HUDEP-2 (cell line): ENCODE data around the gene SPOCK1.

ENCODE experiments used
- DNase-seq, 76 experiments: peaks; one replicate each; lab custom pipeline; 2025; ENCODE audit not compliant: unreplicated experiment in 76 of 76; lab: John Stamatoyannopoulos, UW

The SPOCK1 gene

GRCh38 chr5:137179203-137179602 is 319.9 kb downstream of the SPOCK1 start:
- no peak for DNase-seq

GRCh38 chr5:137176609-137177008 is 322.5 kb downstream of the SPOCK1 start:
- no peak for DNase-seq

DNA sequence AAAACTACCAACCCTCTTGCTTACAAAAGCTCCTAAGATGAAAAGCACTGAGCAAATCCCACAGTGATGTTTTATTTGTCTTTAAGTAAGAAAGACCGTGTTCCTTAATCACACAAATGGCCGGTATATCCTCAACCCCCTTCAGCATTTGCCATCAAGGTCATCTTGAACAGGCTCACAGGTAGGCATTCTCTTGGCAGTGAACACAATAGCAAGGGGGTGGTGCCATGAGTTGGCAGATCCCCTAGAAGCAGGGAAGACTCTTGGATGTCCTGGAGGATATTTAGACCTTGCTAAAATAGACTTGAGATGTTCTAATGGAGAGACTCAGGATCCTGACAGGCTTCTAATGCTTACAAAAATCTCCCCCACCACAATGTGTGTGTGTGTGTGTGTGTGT is 323.0 kb downstream of the SPOCK1 start:
- no peak for DNase-seq

DNA sequence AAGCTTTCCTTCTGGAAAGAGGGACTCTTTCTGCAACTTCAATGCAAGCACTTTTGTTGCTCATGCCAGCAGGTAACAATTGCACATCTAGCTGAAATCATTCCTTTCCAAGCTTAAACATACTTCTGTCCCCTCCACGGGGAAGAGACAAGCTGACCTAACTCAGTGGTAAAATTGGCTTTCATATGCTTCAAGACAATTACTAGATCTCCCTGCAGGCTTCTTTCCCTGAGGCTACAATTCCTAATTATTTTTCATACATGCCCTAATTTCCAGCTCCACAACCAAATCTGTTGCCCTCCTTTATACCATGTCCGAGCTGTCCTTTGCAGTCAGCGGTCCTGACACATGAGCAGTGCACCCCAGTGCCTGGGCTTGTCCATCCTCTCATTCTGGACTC is 324.9 kb downstream of the SPOCK1 start:
- no peak for DNase-seq

DNA sequence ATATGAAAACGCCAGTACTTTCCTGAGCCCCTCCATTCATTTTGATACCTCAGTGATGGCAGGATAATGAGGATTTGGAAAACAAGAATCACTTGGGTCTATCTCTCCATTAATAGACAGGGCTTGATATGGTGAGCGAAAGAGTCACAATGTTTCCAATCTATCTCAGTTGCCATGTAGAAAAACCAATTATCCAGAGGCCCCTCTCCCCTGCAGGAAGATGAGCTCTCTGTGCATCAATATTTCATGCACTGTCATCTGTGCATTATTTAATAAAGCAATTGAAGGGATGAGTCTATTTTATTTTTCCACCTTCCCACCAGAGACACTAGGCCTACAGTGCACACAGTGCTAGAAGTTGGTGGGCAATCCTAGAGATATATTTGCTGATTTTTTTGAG is 326.9 kb downstream of the SPOCK1 start:
- DNase-seq = no peak

DNA sequence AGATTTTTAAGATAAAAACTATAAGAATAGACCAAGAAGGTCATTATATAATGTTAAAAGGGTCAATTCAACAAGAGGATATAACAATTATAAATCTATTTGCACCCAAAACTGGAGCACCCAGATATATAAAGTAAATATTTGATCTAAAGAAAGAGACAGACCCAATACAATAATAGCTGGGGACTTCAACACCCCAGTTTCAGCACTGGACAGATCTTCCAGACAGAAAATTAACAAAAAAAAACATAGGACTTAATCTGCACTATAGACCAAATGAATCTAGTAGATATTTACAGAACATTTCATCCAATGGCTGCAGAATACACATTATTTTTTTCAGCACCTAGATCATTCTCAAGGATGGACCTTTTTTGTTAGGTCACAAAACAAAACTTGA is 331.9 kb downstream of the SPOCK1 start:
- DNase-seq = no peak

GRCh38 chr5:137164961-137165360 is 334.2 kb downstream of the SPOCK1 start:
- DNase-seq = no peak

GRCh38 chr5:137164536-137164935 is 334.6 kb downstream of the SPOCK1 start:
- no peak for DNase-seq

DNA sequence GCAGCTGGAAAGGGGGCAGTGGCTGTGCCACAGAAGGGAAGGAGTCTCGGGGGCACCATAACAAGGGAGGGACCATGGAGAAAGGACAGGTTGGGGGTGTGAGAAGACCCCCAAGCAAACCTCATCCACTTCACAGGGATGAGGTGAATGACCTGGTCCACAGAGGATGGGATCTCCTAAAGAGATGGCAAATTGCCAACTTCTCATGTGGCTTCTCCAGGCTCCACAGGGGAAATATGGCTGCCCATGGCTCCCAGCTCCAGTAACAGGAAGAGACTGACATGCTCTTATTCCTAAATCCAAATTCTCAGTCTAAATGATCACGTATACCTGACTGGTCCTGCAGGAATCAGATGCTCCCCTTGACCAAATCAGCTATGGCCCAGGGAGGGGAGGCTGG is 340.4 kb downstream of the SPOCK1 start:
- DNase-seq = no peak

DNA sequence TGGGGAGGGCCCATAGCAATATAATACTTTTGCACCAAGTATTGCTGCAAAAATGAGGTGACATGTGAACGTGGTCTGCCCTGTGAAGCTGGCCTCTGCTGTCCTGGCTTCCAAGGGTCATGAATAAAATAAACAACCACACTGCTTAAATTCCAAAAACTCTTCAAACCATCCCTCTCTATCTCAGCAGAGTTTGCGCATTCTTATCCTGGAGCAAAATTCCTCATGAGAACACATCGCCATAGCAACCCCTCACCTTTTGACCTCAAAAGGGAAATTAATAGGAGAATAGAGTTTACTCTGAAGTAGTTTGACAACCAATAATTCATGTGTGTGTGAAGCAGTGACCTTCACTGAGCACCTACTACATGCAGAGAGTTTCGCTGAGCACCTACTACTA is 342.9 kb downstream of the SPOCK1 start:
- no peak for DNase-seq

DNA sequence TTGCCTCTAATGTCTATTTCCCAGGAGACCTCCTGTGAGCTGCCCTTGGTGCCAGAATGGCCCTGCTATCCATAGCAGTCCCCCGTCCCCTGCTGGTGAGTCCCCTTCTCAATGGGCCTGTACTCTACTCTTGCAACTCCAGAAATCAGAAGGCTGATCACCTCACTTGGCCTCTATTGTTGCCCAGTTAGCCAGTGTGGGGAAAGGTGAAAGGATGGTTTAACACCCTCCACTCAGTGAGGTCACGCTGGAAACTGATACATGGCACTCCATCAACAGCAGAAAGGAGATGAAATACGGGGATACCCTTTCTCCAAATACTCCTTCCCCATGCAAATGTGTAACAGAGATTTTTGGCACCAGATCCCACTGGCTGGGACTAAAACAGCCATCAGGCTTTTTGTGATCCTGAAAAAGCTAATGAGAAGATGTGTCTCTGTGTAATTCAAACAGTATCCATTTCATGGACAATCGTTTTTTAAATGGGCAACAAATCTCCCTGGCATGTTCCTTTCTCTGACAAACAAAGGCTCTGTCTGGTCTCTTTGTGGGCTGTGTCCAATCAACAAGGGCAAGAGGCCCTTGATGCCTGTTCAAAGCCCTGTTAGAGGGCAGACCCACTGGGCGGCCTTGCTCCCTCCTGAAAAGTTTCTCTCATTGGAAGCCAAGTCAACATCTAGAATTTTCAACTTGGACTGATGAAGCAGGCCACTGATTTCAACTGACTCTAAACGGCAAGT is 343.7 kb downstream of the SPOCK1 start:
- DNase-seq = no peak

DNA sequence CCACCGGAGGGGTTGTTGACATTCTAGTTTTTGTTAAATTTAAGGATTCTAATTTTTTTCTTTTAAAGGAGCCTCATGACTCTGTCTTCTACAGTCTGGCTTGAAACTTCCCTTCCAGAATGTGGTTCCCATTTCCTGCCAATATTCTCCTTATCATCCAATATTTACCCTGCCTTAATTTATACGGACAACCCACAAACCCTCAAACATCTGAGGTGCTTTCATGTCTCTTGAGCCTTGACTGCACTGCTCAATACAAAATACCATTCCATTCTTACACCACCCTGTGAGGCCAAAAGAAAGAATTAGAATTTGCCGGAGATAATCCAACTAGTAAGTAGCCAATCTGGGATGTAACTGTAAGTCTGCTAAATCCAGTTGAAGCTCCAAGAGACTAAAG is 346.5 kb downstream of the SPOCK1 start:
- DNase-seq = no peak

- no peak for DNase-seq
Measured at GRCh38 chr5:137148655-137149054, 350.5 kb downstream of the SPOCK1 start.

DNA sequence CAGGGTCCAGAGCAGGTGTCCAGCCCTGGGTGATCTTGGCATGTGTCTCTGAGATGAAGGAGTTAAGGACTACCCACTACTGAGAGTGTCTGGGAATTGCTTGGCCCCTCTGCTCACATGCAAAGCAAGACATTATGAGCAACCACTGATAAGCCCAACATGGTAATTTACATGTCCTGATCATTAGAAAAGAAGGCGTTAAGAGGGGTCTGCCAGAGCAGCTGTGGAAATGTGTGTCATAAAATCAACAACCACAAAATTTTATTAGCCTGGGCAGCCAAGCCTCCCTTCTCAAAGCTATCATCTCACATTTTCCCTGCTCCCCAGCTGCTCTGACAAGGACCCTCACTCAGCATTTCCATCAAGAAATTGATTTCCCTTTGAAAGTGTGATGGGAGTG is 351.0 kb downstream of the SPOCK1 start:
- DNase-seq = no peak

DNA sequence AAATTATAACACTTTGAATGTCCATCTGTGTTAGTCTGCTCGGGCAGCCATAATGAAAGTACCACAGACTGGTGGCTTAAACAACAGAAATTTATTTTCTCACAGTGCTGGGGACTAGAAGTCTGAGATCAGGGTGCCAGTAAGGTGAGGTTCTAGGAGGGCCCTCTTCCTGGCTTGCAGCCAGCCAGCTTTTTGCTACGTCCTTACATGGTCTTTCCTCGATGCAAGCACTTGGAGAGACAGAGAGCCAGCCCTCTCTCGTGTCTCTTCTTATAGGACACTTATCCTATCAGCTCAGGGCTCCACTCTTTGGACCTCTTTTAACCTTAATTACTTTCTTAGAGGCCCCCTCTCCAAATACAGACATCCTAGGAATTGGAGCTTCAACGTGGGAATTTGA is 351.8 kb downstream of the SPOCK1 start:
- DNase-seq = no peak

DNA sequence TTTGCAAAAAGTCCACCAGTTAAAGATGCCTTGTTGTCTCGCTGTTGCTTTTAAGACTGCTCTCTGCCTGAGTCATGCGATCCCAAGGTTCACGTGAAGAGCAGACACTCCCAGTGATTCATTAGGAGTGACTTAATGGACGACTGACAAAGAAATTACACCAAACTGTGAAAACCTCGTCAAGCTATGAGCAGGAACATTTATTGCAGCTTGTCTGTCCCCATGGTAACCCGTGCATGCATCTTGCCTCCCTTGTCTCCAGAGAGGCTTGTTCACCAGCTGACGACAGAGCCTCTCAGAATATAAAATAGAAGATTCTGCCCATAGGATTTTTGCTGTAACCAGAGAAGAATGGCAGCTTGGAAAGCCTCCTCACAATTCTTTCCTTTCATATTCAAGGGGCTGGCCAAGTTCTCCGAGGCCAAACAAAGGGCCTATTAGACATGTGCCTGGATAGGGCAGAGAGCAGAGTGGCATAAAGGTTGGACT is 352.7 kb downstream of the SPOCK1 start:
- no peak for DNase-seq

DNA sequence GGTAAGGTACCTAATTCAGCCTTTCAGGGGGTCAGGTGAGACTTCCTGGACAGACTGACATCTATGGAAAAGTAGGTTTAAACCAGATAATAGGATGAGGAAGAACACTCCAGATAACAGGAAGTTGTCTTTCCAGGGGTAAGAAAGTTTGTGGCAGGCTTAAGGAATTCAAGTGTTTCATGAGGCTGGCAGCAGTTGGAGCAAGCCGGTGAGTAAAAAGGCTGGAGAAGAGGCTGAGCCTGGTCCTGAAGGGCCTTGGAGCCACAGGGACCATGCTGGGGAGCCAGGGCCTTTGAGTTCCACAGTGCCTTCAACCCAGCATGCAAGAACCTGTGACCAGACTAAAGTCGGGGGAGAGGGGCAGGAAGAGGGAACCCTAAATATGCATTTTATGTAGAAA is 353.4 kb downstream of the SPOCK1 start:
- DNase-seq = no peak

DNA sequence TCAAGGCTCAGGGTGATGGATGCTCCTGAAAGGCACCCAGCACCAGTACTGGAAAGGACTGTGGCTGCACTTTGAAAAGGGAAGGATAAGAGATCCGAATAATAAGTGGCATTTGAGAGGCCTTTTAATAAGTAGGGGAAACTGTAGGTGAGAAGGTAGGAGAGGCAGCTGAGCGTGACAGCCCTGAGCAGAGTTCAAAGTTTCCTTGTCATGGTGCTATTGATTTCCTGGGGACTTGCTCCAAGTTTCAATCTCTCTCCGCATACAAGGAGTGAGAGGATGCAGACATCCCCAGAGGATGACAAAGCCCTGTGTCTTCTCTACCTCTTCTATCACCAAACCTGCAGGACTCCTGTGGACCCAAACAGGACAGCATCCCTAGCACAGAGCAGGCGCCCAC is 354.5 kb downstream of the SPOCK1 start:
- DNase-seq = no peak

- no peak for DNase-seq
Measured at GRCh38 chr5:137142764-137143605, 356.1 kb downstream of the SPOCK1 start.

DNA sequence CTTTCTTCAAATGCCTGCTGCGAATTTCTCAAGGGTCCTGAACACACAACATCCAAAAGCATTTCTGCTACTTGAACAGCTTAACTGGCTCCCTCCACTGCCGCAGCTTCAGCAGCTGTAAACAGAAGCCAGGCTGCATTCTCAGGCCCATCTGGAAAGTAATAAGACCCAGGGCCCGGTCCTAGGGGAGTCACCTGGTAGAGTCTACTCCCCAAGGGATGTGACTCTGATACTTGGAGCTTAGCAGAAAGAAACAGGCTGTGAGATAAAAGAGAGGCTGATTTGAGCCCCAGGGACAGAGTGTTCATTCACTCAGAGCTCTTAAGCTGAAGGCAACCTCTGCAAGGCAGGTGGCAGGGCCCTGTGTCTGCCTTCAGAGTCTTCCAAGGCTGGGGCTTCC is 356.8 kb downstream of the SPOCK1 start:
- no peak for DNase-seq

DNA sequence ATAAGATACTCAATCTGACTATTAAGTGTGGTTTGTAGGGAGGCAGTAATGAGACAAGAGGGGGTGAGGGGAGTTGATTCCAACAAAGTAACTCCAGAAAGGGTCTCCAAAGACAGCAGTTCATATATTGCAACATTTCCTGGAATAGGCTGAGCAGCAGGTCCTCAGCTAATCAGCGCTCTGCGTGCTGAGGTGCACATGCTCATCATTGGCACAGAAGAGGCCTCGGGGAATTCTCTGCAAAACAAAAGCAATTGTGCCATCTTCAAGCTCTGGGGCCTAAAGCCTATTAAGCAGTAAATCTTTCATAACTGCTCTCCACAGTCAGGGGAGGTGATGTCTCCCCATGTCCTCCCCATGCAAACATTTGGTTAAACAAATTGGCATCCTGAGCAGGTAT is 357.3 kb downstream of the SPOCK1 start:
- no peak for DNase-seq
